ENCODE measurements around the gene DTNB. TPM values are rescaled to one million over a fixed set of nuclear protein-coding genes. Genes with fewer than 3 reads are reported as not detected.

The DTNB gene
- total and polyA plus RNA-seq, 12 donors, result 4.7 to 27.5 (median 9.4) TPM

DNA sequence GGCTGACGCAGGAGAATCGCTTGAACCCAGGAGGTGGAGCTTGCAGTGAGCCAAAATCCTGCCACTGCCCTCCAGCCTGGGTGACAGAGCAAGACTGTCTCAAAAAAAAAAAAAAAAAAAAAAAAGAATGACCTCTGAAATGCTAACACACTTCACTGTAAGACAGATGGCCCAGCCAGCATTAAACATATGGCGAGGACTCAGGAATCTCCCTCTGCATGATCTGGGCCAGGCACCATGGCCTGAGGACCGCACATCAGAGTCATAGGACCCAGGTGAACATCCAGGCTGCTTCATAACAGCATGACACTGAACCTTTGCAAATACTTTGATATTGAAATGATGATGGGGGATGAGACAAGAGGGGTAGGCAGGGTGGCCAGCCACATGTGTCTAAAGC, 275.6 kb downstream of the DTNB start:
- Histone ChIP-seq H3K4me1 (replicated peaks in 1 of 2) (peaks cover 0 to 6% of the 10 kb centered on the region in 2 donors), H3K27ac (no peak overlapping the region), H3K36me3 (replicated peaks in 1 of 2) (no peaks in the 10 kb centered on the region), H3K27me3 (no peaks in the 10 kb centered on the region), H3K9me3 (replicated peaks in 1 of 3) (no peaks in the 10 kb centered on the region), H3K4me3 (no peak overlapping the region)
- 91 to 100% (median 94%) methylated on average over 4 of the region's 4 CpGs for WGBS, 4 donors
- DNase-seq, result peak in 1 of 7 donors; percentile 21
- no peak for TF ChIP-seq POLR2A (IDR thresholded peaks at IDR 0.05)
- no peak for TF ChIP-seq CTCF (IDR thresholded peaks at IDR 0.05)
- intact Hi-C loops (cut with DNase I), result no loop called here

GRCh38 chr2:25389161-25389560, 284.2 kb downstream of the DTNB start:
- 95 to 98% (median 96%) methylated on average over 8 to 9 of the region's 9 CpGs for WGBS, 4 donors
- peak in 1 of 7 donors; percentile 44 for DNase-seq
- intact Hi-C loops (cut with DNase I), result no loop called here
- H3K4me1 ChIP-seq (replicated peaks in 1 of 2), result no peaks in the 10 kb centered on the region
- H3K9me3 ChIP-seq (replicated peaks in 1 of 3), result no peaks in the 10 kb centered on the region
- no peaks in the 10 kb centered on the region for H3K36me3 ChIP-seq (replicated peaks in 1 of 2)
- H3K27ac ChIP-seq, result no peak overlapping the region
- no peaks in the 10 kb centered on the region for H3K27me3 ChIP-seq
- H3K4me3 ChIP-seq, result no peak overlapping the region
- TF ChIP-seq CTCF (IDR thresholded peaks at IDR 0.05) (no peak), POLR2A (IDR thresholded peaks at IDR 0.05) (no peak)

DNA sequence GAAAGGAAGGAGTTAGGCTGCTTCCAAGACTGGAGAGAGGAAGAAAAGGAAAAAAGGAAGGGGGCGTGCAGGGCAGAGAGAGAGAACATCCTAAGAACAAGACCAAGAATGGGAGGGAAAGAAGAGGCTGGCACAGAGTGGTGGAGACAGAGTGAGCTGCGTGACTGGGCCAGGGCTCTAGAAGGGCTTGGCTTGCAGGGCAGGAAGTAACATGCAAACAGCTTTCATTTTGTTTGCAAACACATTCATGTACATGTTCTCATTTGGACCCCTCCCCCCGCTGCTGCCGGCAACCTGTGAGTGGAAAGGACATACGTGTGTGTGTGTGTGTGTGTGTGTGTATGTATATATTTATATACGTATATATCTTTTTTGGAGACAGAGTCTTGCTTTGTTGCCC, 284.9 kb downstream of the DTNB start:
- intact Hi-C loops (cut with DNase I), result no loop called here
- Histone ChIP-seq H3K27ac (no peak overlapping the region), H3K4me3 (no peak overlapping the region), H3K36me3 (replicated peaks in 1 of 2) (no peaks in the 10 kb centered on the region), H3K27me3 (no peaks in the 10 kb centered on the region), H3K9me3 (replicated peaks in 1 of 3) (no peaks in the 10 kb centered on the region), H3K4me1 (replicated peaks in 1 of 2) (no peaks in the 10 kb centered on the region)
- TF ChIP-seq CTCF (IDR thresholded peaks at IDR 0.05), result no peak
- TF ChIP-seq POLR2A (IDR thresholded peaks at IDR 0.05), result no peak
- 84 to 90% (median 86%) methylated on average over 6 of the region's 6 CpGs for WGBS, 4 donors
- DNase-seq, result peak in 1 of 7 donors; percentile 14

GRCh38 chr2:25387876-25388449, 285.4 kb downstream of the DTNB start:
- DNase-seq, result peak in 1 of 7 donors; percentile 7
- Histone ChIP-seq H3K4me1 (replicated peaks in 1 of 2) (no peaks in the 10 kb centered on the region), H3K27ac (no peak overlapping the region), H3K36me3 (replicated peaks in 1 of 2) (no peaks in the 10 kb centered on the region), H3K9me3 (replicated peaks in 1 of 3) (no peaks in the 10 kb centered on the region), H3K27me3 (no peaks in the 10 kb centered on the region), H3K4me3 (no peak overlapping the region)
- WGBS, 4 donors, result 92 to 95% (median 93%) methylated on average over 15 to 17 of the region's 17 CpGs
- intact Hi-C loops (cut with DNase I), result no loop called here
- TF ChIP-seq CTCF (IDR thresholded peaks at IDR 0.05) (no peak), POLR2A (IDR thresholded peaks at IDR 0.05) (no peak)
